ENCODE measurements around the gene NAA25.

DNA sequence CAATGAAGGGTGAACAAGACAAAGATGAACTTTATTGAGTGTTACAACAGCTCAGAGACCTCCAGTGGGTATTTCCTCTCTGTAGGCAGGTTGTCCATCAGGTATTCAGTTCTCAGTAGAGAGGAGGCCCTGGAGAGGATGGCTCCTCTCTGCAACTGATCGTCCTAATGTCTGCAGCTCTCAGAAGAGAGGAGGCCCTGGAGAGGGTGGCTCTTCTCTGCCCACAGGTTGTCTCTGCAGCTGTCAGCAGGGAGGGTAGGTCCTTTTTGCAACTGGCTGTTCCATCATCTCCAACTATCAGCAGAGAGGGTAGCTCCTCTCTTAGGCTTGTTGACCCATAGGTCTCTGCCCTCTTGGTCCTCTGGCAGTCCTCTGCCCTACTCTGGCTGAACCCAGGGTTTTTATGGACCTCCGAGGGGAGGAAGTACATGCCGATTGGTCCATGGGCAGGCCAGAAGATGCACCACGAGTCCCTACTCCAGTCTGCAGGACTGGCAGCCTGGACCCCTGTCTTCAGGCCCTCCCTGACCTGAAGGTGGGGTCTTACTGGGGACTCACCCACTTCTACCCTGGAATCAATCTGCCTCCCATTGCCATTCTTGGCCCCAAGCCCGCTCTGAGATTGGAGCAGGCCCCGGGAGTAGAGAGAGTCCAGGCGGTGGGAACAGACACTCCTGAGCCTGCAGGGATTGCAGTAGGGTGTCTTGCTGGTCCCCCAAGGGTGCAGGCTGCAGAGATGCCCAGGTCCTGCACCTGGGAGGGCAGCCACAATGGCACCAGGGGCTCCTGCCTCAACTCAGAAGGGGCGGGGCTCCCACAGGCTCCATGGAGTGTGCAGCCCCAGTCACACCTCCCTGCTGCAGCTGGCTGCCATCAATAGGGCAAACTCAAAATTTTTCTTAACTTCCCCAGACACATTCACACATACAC is 97.9 kb downstream of the NAA25 start:
- TF ChIP-seq POLR2AphosphoS5 (IDR thresholded peaks at IDR 0.05; ENCODE audit: low read depth, low read length) (no peak), TAF1 (IDR thresholded peaks at IDR 0.05; ENCODE audit: borderline replicate concordance, insufficient read depth, low read length) (no peak)
- TF ChIP-seq, protein P1, sequence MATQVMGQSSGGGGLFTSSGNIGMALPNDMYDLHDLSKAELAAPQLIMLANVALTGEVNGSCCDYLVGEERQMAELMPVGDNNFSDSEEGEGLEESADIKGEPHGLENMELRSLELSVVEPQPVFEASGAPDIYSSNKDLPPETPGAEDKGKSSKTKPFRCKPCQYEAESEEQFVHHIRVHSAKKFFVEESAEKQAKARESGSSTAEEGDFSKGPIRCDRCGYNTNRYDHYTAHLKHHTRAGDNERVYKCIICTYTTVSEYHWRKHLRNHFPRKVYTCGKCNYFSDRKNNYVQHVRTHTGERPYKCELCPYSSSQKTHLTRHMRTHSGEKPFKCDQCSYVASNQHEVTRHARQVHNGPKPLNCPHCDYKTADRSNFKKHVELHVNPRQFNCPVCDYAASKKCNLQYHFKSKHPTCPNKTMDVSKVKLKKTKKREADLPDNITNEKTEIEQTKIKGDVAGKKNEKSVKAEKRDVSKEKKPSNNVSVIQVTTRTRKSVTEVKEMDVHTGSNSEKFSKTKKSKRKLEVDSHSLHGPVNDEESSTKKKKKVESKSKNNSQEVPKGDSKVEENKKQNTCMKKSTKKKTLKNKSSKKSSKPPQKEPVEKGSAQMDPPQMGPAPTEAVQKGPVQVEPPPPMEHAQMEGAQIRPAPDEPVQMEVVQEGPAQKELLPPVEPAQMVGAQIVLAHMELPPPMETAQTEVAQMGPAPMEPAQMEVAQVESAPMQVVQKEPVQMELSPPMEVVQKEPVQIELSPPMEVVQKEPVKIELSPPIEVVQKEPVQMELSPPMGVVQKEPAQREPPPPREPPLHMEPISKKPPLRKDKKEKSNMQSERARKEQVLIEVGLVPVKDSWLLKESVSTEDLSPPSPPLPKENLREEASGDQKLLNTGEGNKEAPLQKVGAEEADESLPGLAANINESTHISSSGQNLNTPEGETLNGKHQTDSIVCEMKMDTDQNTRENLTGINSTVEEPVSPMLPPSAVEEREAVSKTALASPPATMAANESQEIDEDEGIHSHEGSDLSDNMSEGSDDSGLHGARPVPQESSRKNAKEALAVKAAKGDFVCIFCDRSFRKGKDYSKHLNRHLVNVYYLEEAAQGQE (IDR thresholded peaks at IDR 0.05; ENCODE audit: insufficient read depth in 1 of 2, low read depth in 2 of 2, low read length in 2 of 2), result no peak
